Dedifferentiated amniotic fluid mesenchymal stem cell (primary cell): Measurements from ENCODE around the gene TOR4A.

ENCODE experiments used
- DNase-seq: peaks from one replicate; pipeline ENCODE4 v3.0.0-alpha.2; 2016; ENCODE audit errors: extremely low spot score

The TOR4A gene

GRCh38 chr9:137271696-137272076, 5.8 kb upstream of the TOR4A start:
- no peak for DNase-seq

- no peak for DNase-seq
Observed at GRCh38 chr9:137272241-137273094, 5.1 kb upstream of the TOR4A start.

GRCh38 chr9:137273095-137273490, 4.4 kb upstream of the TOR4A start:
- no peak for DNase-seq

- DNase-seq, result no peak
Observed at GRCh38 chr9:137273611-137274320, 3.8 kb upstream of the TOR4A start.

- DNase-seq, result no peak
Observed at GRCh38 chr9:137275203-137275587, 2.3 kb upstream of the TOR4A start.

GRCh38 chr9:137275588-137276472, 1.7 kb upstream of the TOR4A start:
- DNase-seq, result no peak

GRCh38 chr9:137276473-137277328, 825 bp upstream of the TOR4A start:
- DNase-seq, result peak; percentile 18

- no peak for DNase-seq
Observed at GRCh38 chr9:137278061-137278701, 655 bp downstream of the TOR4A start.

GRCh38 chr9:137278721-137279711, 1.5 kb downstream of the TOR4A start:
- no peak for DNase-seq

GRCh38 chr9:137279741-137280473, 2.4 kb downstream of the TOR4A start:
- no peak for DNase-seq

GRCh38 chr9:137280474-137281344, 3.2 kb downstream of the TOR4A start:
- DNase-seq, result no peak

GRCh38 chr9:137281345-137282116, 4.0 kb downstream of the TOR4A start:
- DNase-seq, result no peak

GRCh38 chr9:137286975-137287383, 9.5 kb downstream of the TOR4A start:
- DNase-seq, result no peak

- no peak for DNase-seq
Observed at GRCh38 chr9:137293094-137293481, 15.6 kb downstream of the TOR4A start.

- DNase-seq, result no peak
Observed at GRCh38 chr9:137293482-137294090, 16.1 kb downstream of the TOR4A start.

GRCh38 chr9:137294091-137294680, 16.7 kb downstream of the TOR4A start:
- no peak for DNase-seq
